C1 segment of cervical spinal cord (tissue), 14 donors: ENCODE data around the gene NBEA.
A peak's percentile ranks its signal among the peaks of the same experiment; 100 is the strongest.
"Not testable (repeated sequence)": the region's sequence is repeated elsewhere in the genome, so short reads cannot be mapped to it uniquely, and the experiment has no call there.

Experiments used
- DNase-seq, 14 donors: peaks; one replicate each; lab custom pipeline; 2025; lab: John Stamatoyannopoulos, UW

NBEA gene

DNA sequence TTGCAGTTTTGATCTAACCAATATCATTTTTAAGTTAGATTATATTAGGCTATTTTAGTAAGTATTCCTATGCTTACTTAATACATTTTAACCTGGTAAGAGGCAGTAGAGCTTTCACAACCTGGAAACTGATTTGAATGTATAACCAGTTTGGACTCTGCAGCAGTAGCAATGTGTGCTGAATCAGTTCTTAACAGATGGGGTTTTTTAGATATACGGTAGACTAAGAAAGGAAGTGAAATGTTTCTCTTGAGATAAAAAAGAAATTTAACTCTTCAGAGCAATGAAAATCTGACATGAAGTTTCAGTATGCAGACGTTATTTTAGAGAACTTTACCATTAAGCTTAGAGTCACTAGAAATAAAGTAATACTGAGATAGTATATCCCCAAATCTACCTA is 2.7 kb downstream of the NBEA start:
- DNase-seq = no peak

DNA sequence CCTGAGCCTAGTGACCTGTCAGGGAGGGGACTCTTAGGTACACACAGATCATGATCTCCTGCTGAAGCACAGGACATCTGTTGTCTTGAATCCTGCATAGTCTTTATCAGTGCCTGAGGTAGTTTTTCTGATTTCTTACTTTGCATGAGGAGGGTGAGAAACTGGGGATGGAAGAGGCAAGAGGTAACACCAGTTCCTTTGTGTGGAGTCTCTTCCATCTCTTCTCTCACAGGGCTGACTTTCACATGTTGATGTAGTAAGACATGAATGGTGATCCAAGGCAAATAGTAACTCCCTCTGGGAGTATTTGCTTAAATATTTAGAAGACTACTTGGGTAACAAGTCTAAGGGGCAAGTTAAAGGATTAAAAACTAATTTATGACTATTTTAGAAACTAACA is 9.5 kb downstream of the NBEA start:
- DNase-seq = no peak

DNA sequence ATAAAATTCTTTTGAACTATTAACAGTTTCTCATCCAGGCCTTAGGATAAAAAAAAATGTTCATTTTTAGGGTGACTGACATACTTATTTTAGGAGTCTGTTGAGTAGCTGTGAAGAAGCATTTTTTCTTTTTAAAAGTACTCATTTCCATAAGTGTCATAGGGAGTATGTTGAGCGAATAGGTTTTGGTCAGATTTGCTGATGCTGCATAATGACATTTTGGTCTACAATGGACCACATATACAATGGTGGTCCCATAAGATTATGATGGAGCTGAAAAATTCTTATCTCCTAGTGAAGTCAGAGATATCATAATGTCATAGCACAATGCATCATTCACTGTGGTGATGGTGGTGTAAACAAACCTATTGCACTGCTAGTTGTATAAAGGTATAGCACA is 17.4 kb downstream of the NBEA start:
- no peak for DNase-seq

DNA sequence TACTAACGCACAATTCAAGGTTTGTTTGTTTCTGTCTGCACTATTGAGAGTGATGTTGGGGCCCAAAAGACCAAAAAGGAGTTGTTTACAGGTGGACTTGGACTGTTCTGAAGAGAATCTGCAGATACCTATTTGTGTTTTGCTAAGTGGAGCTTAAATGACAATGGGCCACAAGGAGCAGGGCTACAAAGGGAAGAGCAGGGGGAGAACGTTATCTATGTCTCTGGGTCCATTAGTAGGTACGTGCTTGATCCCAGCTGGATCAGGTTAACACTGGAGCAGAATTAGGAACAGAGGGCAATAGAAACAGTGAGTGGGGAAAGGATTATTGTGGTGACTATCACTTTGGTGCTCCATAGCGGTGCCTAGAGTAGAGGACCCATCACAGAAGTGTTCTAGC is 22.5 kb downstream of the NBEA start:
- no peak for DNase-seq

DNA sequence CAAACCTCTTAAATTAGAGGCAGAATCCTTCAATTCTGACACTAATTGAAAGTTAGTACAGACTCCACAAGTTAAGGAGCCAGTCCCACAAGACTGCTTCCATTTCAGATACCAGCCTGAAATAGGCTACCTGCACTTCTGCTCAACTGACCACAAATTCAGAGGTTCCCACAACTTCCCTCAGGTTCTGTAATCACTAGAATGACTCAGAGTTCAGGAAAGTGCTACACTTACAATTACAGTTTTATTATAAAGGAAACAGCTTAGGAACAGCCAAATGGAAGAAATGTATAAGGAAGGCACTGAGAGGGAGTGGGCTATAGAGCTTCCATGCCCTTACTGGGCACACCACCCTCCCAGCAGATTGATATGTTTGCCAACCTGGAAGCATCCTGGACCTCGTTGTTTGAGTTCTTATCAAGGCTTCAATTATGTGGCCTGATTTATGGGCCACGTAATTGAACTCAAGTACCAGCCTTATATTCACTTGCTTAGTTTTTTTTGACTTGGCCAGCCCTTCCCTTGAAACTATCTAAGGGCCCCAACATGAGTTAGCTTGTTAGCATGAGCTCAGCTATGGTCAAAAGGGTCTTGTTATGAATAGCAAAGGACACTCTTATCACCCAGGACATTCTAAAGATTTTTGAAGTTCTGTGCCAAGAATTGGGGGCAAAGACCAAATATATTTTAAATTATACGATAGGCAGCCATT is 25.9 kb downstream of the NBEA start:
- no peak for DNase-seq

DNA sequence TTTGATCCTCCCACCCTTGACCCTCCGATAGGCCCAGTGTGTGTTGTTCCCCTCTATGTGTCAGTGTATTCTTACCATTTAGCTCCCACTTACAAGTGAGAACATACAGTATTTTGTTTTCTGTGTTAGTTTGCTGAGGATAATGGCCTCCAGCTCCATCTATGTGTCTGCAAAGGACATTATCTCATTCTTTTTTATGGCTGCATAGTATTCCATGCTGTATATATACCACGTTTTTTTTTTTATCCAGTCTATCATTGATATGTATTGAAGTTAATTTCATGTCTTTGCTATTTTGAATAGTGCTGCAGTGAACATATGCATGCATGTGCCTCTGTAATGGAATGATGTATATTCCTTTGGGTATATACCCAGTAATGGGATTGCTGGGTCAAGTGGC is 27.5 kb downstream of the NBEA start:
- not testable (repeated sequence) for DNase-seq

DNA sequence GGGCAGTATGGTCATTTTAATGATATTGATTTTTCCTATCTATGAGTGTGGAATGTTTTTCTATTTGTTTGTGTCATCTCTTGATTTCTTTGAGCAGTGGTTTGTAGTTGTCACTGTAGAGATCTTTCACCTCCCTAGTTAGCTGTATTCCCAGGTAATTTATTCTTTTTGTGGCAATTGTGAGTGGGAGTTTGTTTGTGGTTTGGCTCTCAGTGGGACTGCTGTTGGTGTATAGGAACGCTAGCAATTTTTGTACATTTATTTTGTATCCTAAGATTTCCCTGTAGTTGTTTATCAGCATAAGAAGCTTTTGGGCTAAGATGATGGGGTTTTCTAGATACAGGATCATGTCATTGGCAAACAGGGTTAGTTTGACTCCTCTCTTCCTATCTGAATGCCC is 28.9 kb downstream of the NBEA start:
- DNase-seq = no peak

DNA sequence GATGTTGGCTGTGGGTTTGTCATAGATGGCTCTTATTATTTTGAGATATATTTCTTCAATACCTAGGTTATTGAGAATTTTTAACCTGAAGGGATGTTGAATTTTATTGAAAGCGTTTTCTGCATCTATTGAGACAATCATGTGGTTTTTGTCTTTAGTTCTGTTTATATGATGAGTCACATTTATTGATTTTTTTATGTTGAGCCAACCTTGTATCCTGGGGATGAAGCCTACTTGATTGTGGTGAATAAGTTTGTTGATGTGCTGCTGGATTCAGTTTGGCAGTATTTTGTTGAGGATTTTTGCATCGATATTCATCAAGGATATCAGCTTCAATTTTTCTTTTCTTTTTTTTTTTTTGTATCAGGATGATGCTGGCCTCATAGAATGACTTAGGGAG is 29.4 kb downstream of the NBEA start:
- DNase-seq = no peak

DNA sequence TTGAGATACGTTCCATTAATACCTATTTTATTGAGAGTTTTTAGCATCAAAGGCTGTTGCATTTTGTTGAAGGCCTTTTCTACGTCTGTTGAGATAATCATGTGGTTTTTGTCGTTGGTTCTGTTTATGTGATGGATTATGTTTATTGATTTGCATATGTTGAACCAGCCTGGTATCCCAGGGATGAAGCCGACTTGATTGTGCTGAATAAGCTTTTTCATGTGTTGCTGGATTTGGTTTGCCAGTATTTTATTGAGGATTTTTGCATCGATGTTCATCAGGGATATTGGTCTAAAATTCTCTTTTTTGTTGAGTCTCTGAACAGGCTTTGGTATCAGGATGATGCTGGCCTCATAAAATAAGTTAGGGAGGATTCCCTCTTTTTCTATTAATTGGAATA is 43.1 kb downstream of the NBEA start:
- DNase-seq = not testable (repeated sequence)

DNA sequence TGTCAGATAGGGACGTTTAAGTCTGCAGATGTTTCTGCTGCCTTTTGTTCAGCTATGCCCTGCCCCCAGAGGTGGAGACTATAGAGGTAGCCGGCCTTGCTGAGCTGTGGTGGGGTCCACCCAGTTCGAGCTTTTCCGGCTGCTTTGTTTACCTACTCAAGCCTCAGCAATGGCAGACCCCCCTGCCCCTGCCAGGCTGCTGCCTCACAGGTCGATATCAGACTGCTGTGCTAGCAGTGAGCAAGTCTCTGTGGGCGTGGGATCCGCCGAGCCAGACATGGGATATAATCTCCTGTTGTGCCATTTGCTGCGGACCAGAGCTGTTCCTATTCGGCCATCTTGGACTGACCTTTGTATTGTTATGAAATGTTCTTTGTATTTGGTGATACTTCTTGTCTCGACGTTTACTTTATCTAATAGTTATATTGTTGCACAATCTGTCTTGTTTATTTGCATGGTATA is 46.3 kb downstream of the NBEA start:
- DNase-seq = no peak

DNA sequence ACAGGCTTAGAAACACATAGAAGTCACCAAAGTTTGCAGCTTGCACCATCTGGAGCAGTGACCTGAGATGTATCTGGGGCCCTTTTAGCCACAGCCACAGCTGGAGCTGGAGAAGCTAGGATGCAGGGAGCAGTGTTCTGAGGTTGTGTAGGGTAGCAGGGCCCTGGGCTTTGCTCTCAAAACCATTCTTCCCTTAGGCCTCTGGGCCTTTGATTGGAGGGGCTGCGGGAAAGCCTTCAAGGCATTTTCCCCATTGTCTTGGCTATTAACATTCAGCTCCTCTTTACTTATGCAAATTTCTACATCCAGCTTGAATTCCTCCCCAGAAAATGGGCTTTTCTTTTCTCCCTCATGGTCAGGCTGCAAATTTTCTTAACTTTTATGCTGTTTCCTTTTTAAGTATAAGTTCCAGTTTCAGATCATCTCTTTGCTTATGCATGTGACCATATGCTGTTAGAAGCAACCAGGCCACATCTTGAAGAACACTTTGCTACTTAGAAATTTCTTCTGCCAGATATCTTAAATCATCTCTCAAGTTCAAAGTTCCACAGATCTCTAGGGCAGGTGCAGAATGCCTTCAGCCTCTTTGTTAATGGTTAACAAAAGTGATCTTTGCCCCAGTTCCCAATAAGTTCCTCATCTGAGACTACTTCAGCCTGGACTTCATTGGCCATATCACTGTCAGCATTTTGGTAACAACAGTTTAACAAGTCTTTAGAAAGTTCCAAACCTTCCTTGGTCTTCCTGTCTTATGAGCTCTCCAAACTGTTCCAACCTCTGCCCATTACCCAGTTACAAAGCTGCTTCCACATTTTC is 48.5 kb downstream of the NBEA start:
- DNase-seq = no peak

DNA sequence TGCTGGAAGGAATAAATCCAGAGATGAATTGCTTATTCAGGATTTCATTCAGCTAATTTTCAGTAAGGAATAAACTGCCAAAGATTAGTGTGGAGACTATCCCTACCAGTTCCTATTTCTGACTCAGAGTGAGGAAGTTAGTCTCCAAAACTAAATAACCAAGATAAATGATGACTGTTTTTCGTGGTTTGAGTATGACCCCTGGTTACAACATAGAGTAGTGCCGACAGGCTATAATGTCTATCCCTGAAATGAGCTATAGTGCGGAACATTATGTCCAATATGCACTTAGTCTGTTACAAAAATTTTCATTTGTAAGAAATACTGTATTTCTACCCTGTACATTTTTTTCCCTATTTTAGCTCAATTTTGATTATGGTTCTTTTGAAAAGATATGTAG is 51.4 kb downstream of the NBEA start:
- no peak for DNase-seq

DNA sequence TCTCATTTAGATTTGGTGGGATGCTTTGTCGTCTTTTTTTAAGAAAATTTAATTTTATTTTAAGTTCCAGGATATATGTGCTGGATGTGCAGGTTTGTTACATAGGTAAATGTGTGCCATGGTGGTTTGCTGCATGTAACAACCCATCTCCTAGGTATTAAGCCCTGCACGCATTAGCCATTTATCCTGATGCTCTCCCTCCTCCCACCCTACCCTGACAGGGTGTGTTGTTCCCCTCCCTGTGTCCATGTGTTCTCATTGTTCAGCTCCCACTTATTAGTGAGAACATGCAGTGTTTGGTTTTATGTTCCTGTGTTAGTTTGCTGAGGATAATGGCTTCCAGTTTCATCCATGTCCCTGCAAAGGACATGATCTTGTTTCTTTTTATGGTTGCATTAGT is 61.7 kb downstream of the NBEA start:
- DNase-seq = not testable (repeated sequence)

DNA sequence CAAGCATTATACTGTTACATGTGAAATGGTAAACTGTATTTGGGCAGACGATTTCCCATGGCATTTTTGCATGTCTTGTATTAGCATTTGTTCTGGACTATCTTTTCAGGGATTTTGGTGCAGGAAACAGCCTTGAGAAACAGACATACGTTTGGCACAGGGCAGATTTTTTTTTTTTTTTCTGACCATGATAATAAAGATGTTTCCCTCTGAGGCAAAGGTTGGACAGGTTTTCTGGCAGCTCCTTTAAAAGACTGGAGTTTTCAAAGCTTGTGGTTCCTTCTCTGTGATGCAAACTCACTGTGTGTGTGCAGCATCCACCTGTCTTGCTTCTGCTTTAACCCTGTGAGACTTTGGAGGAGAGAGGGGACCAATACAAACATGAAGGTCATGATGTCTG is 63.0 kb downstream of the NBEA start:
- DNase-seq = peak in 1 of 14 donors; percentile 47

DNA sequence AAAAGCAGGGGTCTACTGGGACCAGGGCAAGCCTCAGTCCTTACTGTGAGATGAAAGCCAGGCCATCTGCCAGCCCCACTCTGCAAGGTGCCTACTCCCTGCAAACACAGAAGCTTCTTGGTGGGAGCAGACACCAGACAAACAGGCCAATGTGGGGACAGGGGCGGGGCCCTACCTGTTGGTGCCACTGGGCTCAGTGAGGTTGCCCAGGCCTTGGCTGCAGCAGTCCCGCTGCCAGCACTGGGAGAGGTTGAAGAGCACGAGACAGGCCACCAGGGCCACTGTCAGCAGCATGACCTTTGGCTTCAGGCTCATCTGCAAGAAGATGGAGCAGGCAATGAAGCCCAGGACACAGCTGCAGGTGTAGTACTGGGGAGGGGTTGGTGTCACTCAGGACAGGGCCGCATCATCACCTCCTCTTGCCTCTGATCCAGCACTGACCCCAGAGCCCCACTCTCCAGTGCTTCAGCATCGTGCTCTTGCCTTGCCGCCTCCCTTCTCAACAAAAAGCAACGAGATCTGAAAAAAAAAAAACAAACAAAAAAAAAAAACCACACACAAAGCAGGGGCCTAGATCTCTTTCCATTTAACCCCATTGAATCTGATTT is 72.6 kb downstream of the NBEA start:
- peak in 1 of 14 donors; percentile 17 for DNase-seq

DNA sequence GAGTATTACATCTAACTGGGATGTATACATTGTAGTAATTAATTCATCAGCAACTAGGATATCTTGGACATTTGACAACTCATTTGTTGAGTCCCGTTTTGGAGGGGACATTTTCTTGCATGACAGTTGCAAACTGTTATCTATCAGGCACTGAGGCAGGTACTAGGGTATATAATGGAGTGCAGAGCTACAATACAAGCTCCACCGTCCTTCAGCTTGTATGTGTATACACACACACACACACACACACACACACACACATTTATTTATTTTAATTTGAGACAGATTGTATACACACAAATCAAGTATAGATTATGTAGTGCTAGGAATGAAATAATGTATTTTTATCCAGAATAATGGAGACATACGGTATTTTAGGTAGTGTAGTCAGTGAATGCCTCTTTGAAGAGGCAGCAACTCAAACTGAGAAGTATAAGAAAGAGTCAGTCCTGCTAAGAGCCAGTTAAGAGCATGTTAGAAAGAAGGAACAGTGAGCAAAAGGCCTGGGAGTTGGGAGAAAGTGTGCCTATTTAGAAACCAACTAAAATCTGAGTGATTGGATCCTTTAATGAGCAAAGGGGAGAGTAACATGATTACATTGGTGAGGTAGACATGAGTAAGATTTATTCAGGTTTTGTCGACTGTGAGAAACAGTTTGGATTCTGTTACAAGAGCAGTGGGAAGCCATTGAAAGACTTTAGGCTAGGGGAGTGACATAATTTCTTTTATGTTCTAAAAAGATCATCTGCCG is 74.5 kb downstream of the NBEA start:
- DNase-seq = peak in 2 of 14 donors; percentile 3 to 48

DNA sequence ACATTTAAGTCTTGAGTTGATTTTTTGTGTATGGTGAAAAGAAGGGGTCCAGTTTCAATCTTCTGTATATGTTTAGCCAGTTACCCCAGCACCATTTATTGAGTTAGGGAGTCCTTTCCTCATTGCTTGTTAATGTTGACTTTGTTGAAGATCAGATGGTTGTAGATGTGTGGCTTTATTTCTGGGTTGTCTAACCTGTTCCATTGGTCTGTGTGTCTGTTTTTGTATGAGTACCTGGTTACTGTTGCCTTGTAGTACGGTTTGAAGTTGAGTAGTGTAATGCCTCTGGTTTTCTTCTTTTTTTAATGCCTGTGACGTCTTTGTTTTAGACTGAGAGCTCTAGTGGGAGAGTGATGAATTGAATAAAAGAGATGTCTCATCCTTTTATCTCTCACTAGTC is 83.2 kb downstream of the NBEA start:
- DNase-seq = no peak

DNA sequence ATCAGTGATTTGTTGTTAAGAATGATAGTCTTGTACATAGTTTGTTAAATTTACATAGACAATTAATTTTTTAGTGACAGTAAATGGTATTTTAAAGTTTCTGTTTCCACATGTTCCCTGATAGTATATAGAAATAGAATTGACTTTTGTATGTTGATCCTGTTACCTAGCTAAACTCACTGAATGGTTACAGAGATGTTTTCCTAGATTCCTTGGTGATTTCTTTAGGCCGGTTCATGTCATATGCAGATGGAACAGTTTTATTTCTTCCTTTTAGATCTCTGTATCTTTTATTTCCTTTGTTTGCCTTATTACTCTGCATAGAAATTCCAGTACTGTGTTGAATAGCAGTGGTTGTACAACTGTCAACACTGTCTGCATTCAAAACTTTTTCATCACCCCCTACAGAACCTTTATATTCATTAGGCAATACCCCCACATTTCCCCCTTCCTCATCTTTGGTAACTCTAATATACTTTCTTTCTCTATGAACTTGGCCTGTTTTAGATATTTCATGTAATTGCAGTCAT is 86.3 kb downstream of the NBEA start:
- DNase-seq = no peak

DNA sequence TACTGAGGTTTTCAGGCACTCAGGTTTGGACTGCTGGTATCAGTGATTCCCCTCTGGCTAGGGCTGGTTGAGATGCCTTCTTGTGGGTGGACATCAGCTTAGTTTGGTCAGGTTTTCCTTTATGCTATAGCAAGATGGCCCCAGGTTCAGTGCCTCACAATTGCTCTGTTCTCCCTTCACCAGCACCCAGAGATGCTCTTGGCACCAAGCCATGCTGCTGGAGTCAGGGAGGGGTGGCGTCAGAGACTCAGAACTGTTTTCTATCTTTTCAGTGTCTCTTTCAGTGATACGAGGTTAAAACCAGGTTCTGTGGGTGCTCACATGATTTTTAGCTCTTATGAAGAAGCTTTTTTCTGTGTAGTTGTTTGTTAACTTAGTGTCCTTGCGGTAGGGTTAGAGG is 96.9 kb downstream of the NBEA start:
- no peak for DNase-seq

DNA sequence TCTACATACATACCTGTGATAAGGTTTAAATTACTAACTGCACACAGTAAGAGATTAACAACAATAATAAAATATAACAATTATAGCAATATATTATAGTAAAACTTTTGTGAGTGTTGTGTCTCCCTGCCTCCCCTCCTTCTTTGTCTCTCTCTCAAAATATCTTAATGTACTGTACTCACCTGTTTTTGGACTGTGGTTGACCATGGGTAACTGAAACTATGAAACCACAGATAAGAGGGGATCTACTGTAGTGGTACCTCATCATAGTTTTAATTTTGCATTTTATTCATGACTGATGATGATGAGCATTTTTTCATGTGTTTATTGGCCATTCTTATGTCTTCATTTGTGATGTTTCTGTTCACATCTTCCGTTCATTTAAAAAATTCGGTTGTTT is 104.5 kb downstream of the NBEA start:
- DNase-seq = no peak

DNA sequence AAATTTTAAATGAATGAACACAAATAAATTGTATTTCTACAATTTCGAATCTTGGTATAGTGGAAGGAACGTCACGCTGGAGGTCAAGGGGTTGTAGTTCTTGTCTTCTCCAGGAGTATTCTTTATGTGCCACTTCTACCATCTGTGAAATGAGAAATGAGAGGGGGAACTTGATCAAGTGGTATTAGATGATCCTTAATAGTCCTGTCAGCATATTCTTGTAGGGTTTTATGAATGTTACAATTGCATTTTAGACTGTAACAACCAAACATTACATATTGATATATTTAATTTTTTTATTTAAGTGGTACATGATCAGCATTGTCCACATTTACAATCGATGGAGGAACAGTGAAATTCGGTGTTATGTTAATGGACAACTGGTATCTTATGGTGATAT is 113.6 kb downstream of the NBEA start:
- DNase-seq = no peak

DNA sequence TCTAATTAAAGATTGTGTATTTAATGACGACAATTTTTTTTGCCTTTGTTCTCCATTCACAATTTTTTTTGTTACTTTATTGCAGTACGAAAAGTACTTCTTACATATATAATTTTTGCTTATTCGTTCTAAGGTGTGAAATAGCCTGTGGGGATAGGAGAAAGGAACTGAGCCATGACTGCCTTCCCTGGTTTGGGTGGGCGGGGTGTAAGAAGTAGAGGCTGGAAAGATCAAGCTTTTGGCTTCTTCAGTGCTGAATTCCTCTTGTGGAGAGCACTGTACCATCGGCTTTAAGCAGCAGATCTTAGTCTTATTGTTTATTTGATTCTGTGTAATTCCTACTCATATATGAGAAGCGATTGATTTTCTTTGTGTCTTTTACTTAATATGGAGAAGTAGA is 115.8 kb downstream of the NBEA start:
- DNase-seq = no peak
